Measurements from ENCODE around the gene CHCHD10. TPM values are rescaled to one million over a fixed set of nuclear protein-coding genes. Genes with fewer than 3 reads are reported as not detected.

Gene CHCHD10
- total and polyA plus RNA-seq, 2 of the 13 experiments (the other 11 are each of a cell fraction or from before 2014, with no cell fraction given), result 37.0 to 62.8 TPM

- TF ChIP-seq FUBP1 (CRISPR knock-in tag; IDR thresholded peaks at IDR 0.05; ENCODE audit: borderline replicate concordance) (no peak), ZNF337 (CRISPR knock-in tag; IDR thresholded peaks at IDR 0.05; ENCODE audit: borderline replicate concordance, low read depth) (no peak), PAWR (CRISPR knock-in tag; IDR thresholded peaks at IDR 0.05; ENCODE audit: borderline replicate concordance) (no peak), ZNF567 (CRISPR knock-in tag; IDR thresholded peaks at IDR 0.05; ENCODE audit: borderline replicate concordance) (no peak), HIVEP1 (CRISPR knock-in tag; IDR thresholded peaks at IDR 0.05) (no peak), NR2F6 (IDR thresholded peaks at IDR 0.05) (no peak), NR2F6 (CRISPR knock-in tag; IDR thresholded peaks at IDR 0.05) (no peak), RNF2 (conservative IDR thresholded peaks at IDR 0.05; ENCODE audit: low read depth) (no peak), ZBTB42 (CRISPR knock-in tag; IDR thresholded peaks at IDR 0.05) (peak; percentile 63; the same call in 1 of the 2 replicates), SETDB1 (CRISPR knock-in tag; IDR thresholded peaks at IDR 0.05; ENCODE audit: borderline replicate concordance) (no peak), FOXC1 (CRISPR knock-in tag; IDR thresholded peaks at IDR 0.05; ENCODE audit: borderline replicate concordance) (no peak), POGZ (CRISPR knock-in tag; IDR thresholded peaks at IDR 0.05) (no peak), SATB2 (CRISPR knock-in tag; IDR thresholded peaks at IDR 0.05) (no peak), PCBP2 (optimal IDR thresholded peaks at IDR 0.05; ENCODE audit: low read depth, low read length, poor library complexity, severe bottlenecking) (no peak), MYPOP (CRISPR knock-in tag; IDR thresholded peaks at IDR 0.05) (no peak)
These were observed 16.3 kb downstream of the CHCHD10 start (continued) for GRCh38 chr22:23751441-23751996.
